Gastrocnemius medialis (tissue), 4 donors: ENCODE results near the gene CFAP91.

Experiments used
- POLR2A ChIP-seq, 2 donors: fragments of 450-650 bp; IDR thresholded peaks; one replicate each; pipeline ENCODE4 v1.6.1; 2017; ENCODE audit warnings: antibody characterized with exemption in 2 of 2, mild to moderate bottlenecking in 2 of 2, moderate library complexity in 2 of 2
- TF ChIP-seq, protein P1 (sequence below), 5 experiments: fragments of 450-650 bp in 3 of 5; fragments of 200-600 bp in 2 of 5; sonication (generic) in 2 of 5; IDR thresholded peaks in 4 of 5; conservative IDR thresholded peaks in 1 of 5; 1 replicate in 4 of 5; 2 replicates in 1 of 5; pipeline ENCODE4 v1.5.1; 2016 to 2019; ENCODE audit warnings: antibody characterized with exemption in 5 of 5, mild to moderate bottlenecking in 3 of 5, moderate library complexity in 3 of 5

DNA sequence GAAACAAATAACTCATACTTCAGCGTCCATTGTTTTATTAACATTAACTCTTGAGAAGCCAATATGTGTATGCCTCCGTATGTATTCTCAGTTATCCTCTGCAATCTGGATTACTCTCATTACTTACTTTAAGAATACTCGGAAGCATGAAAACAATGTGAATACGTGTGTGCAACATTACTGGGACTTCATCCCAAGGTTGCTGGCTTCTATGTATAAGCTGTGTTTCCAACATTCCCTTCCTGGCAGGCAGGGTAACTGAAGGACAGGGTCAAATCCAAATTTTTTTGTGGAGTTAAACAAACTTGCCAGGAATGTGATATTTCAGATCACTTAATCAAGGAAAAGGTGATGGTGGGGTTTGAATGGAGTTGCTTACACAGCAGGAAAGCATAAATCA is 44.5 kb downstream of the CFAP91 start:
- TF ChIP-seq, protein P1, sequence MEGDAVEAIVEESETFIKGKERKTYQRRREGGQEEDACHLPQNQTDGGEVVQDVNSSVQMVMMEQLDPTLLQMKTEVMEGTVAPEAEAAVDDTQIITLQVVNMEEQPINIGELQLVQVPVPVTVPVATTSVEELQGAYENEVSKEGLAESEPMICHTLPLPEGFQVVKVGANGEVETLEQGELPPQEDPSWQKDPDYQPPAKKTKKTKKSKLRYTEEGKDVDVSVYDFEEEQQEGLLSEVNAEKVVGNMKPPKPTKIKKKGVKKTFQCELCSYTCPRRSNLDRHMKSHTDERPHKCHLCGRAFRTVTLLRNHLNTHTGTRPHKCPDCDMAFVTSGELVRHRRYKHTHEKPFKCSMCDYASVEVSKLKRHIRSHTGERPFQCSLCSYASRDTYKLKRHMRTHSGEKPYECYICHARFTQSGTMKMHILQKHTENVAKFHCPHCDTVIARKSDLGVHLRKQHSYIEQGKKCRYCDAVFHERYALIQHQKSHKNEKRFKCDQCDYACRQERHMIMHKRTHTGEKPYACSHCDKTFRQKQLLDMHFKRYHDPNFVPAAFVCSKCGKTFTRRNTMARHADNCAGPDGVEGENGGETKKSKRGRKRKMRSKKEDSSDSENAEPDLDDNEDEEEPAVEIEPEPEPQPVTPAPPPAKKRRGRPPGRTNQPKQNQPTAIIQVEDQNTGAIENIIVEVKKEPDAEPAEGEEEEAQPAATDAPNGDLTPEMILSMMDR (IDR thresholded peaks at IDR 0.05 in 4 of 5, conservative IDR thresholded peaks at IDR 0.05 in 1 of 5), result no peak
- no peak for TF ChIP-seq POLR2A (IDR thresholded peaks at IDR 0.05)
